Tibial nerve (tissue), 4 donors: ENCODE measurements around the gene CCDC106. TPM values are rescaled to one million over a fixed set of nuclear protein-coding genes. Genes with fewer than 3 reads are reported as not detected.

Source experiments
- DNase-seq, 2 donors: peaks; one replicate each; pipeline ENCODE4 v3.0.0-alpha.2; 2019; ENCODE audit warnings: low spot score in 2 of 2
- H3K27ac ChIP-seq, 4 donors: fragments of 200-600 bp; sonication (generic) in 3 of 4; one replicate each; pipeline ENCODE4 v1.5.1; 2017 to 2019; ENCODE audit warnings: mild to moderate bottlenecking in 1 of 4
- H3K27me3 ChIP-seq, 2 donors: fragments of 200-600 bp; sonication (generic) in 1 of 2; one replicate each; pipeline versions ENCODE4 v1.5.1 to v1.6.0; 2017 to 2019
- H3K36me3 ChIP-seq, 3 donors: fragments of 200-600 bp; sonication (generic); one replicate each; pipeline ENCODE4 v1.5.1; 2018 to 2019
- H3K4me1 ChIP-seq, 4 donors: fragments of 200-600 bp; sonication (generic) in 3 of 4; one replicate each; pipeline ENCODE4 v1.5.1; 2017 to 2019
- H3K4me3 ChIP-seq, 4 donors: fragments of 200-600 bp; sonication (generic) in 3 of 4; one replicate each; pipeline ENCODE4 v1.5.1; 2017 to 2019; ENCODE audit warnings: mild to moderate bottlenecking in 1 of 4, moderate library complexity in 1 of 4
- H3K9me3 ChIP-seq, 4 donors: fragments of 200-600 bp; sonication (generic) in 3 of 4; one replicate each; pipeline ENCODE4 v1.5.1; 2017 to 2019
- CTCF ChIP-seq, 5 experiments: fragments of 200-600 bp in 3 of 5; fragments of 450-650 bp in 2 of 5; sonication (generic) in 3 of 5; IDR thresholded peaks; one replicate each; pipeline ENCODE4 v1.5.1; 2016 to 2019; ENCODE audit warnings: antibody characterized with exemption in 5 of 5, mild to moderate bottlenecking in 3 of 5, moderate library complexity in 2 of 5
- EP300 ChIP-seq, 2 donors: sonication (generic); formaldehyde crosslinking; IDR thresholded peaks; one replicate each; pipeline ENCODE4 v1.6.1; 2017; ENCODE audit warnings: antibody characterized with exemption in 2 of 2, mild to moderate bottlenecking in 1 of 2
- POLR2A ChIP-seq, 2 donors: fragments of 450-650 bp; IDR thresholded peaks; one replicate each; pipeline ENCODE4 v1.6.1; 2017; ENCODE audit warnings: antibody characterized with exemption in 2 of 2, mild to moderate bottlenecking in 2 of 2, moderate library complexity in 2 of 2
- WGBS, 2 donors: methylation state at CpG; one replicate each; pipeline ENCODE4 v1.1.5; 2018; 5-methylcytosine and 5-hydroxymethylcytosine counted together
- total RNA-seq, 4 donors: library from RNA; depleted of rRNA; stranded (reverse); fragments of >200 nt; gene quantifications; one replicate each; pipeline ENCODE4 v1.1.0, GENCODE V29; 2016

The CCDC106 gene
- total RNA-seq, 4 donors from 2014 or later = 14.5 to 39.6 (median 16.1) TPM

DNA sequence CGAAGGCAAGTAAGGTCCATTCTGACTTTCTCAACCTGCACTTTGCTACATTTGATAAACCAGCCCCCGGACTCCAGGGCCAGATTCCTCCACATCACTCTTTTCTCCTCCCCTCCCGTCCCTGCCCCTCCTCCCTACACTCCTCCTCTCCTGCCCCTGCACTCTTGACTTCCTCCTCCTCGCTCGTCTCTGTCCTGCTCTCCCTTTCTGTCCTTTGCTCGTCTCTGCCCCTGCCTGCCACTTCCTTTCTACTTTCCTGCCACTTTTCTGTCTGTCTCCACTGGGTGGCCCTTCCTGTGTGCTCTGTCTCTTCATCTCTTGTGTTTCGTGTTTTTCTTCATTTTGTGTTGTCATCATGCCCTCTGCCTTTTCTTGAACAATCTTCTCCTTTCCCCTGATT is 13.8 kb downstream of the CCDC106 start:
- TF ChIP-seq POLR2A (IDR thresholded peaks at IDR 0.05) (no peak), EP300 (IDR thresholded peaks at IDR 0.05) (no peak), CTCF (IDR thresholded peaks at IDR 0.05) (no peak)
- DNase-seq = no peak
- no peak overlapping the region for H3K4me3 ChIP-seq
- no peak overlapping the region for H3K27ac ChIP-seq
- no peaks in the 10 kb centered on the region for H3K27me3 ChIP-seq
- H3K9me3 ChIP-seq = no peaks in the 10 kb centered on the region
- 57 to 63% methylated on average over 7 of the region's 7 CpGs for WGBS, 2 donors
- H3K4me1 ChIP-seq = peaks cover 0 to 46% (median 29%) of the 10 kb centered on the region in 4 donors
- peaks cover 8 to 80% (median 50%) of the 10 kb centered on the region in 3 donors for H3K36me3 ChIP-seq

- Histone ChIP-seq H3K4me1 (peaks cover 0 to 24% (median 7%) of the 10 kb centered on the region in 4 donors), H3K27ac (no peak overlapping the region), H3K9me3 (no peaks in the 10 kb centered on the region), H3K27me3 (no peaks in the 10 kb centered on the region), H3K4me3 (no peak overlapping the region), H3K36me3 (peaks cover 14 to 100% (median 56%) of the 10 kb centered on the region in 3 donors)
- no peak for DNase-seq
- WGBS, 2 donors = 85 to 87% methylated on average over 19 to 20 of the region's 20 CpGs
- TF ChIP-seq CTCF (IDR thresholded peaks at IDR 0.05) (no peak), POLR2A (IDR thresholded peaks at IDR 0.05) (no peak), EP300 (IDR thresholded peaks at IDR 0.05) (no peak)
Measured at GRCh38 chr19:55663846-55664536, 16.0 kb downstream of the CCDC106 start.

- Histone ChIP-seq H3K4me3 (no peak overlapping the region), H3K9me3 (no peaks in the 10 kb centered on the region), H3K27me3 (no peaks in the 10 kb centered on the region), H3K36me3 (peaks cover 10 to 100% (median 57%) of the 10 kb centered on the region in 3 donors), H3K27ac (no peak overlapping the region), H3K4me1 (peaks cover 0 to 5% (median 0%) of the 10 kb centered on the region in 4 donors)
- TF ChIP-seq CTCF (IDR thresholded peaks at IDR 0.05) = no peak
- no peak for TF ChIP-seq POLR2A (IDR thresholded peaks at IDR 0.05)
- TF ChIP-seq EP300 (IDR thresholded peaks at IDR 0.05) = no peak
- WGBS, 2 donors = 86% methylated on average over 8 to 10 of the region's 12 CpGs
- DNase-seq = no peak
Measured at GRCh38 chr19:55666343-55667005, 18.5 kb downstream of the CCDC106 start.

DNA sequence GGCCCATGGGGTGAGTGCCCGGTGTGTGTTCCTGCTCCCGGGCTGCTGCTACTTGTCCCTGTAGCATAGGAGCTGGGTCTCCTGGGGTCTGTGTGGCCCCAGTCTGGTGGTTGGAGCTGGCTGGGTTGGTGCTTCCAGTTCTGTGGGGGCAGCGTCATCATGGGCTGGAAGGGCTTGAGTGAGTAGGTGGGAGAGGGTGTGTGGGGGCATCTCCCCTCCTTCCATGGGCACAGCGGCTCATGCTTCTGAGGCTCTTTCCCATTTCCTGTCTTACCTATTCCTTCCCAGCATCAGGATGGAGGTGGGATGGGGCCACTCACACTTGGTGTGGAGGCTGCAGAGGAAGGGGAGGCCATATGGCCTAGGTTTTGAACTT is 19.0 kb downstream of the CCDC106 start:
- Histone ChIP-seq H3K9me3 (no peaks in the 10 kb centered on the region), H3K4me1 (peaks cover 0 to 9% (median 0%) of the 10 kb centered on the region in 4 donors), H3K27ac (no peak overlapping the region), H3K27me3 (no peaks in the 10 kb centered on the region), H3K36me3 (peaks cover 10 to 98% (median 54%) of the 10 kb centered on the region in 3 donors), H3K4me3 (no peak overlapping the region)
- DNase-seq = no peak
- 90 to 92% methylated on average over 4 of the region's 4 CpGs for WGBS, 2 donors
- TF ChIP-seq EP300 (IDR thresholded peaks at IDR 0.05) (no peak), POLR2A (IDR thresholded peaks at IDR 0.05) (no peak), CTCF (IDR thresholded peaks at IDR 0.05) (no peak)

GRCh38 chr19:55667511-55667910 is 19.5 kb downstream of the CCDC106 start:
- peaks cover 0 to 9% (median 0%) of the 10 kb centered on the region in 4 donors for H3K4me1 ChIP-seq
- H3K4me3 ChIP-seq = no peak overlapping the region
- no peak for DNase-seq
- H3K27me3 ChIP-seq = no peaks in the 10 kb centered on the region
- H3K27ac ChIP-seq = peak overlapping the region in 1 of 4 donors; percentile 16
- H3K9me3 ChIP-seq = no peaks in the 10 kb centered on the region
- H3K36me3 ChIP-seq = peaks cover 8 to 93% (median 49%) of the 10 kb centered on the region in 3 donors
- no peak for TF ChIP-seq CTCF (IDR thresholded peaks at IDR 0.05)
- no peak for TF ChIP-seq POLR2A (IDR thresholded peaks at IDR 0.05)
- TF ChIP-seq EP300 (IDR thresholded peaks at IDR 0.05) = no peak
- WGBS, 2 donors = 86 to 89% methylated on average over 10 to 12 of the region's 12 CpGs
